Measurements from ENCODE around the gene FBXO45.
"Not testable (repeated sequence)": the region's sequence is repeated elsewhere in the genome, so short reads cannot be mapped to it uniquely, and the experiment has no call there.

The FBXO45 gene

GRCh38 chr3:196558476-196558875 is 10.0 kb upstream of the FBXO45 start:
- no peak for DNase-seq

GRCh38 chr3:196559826-196560225 is 8.6 kb upstream of the FBXO45 start:
- no peak for DNase-seq

DNA sequence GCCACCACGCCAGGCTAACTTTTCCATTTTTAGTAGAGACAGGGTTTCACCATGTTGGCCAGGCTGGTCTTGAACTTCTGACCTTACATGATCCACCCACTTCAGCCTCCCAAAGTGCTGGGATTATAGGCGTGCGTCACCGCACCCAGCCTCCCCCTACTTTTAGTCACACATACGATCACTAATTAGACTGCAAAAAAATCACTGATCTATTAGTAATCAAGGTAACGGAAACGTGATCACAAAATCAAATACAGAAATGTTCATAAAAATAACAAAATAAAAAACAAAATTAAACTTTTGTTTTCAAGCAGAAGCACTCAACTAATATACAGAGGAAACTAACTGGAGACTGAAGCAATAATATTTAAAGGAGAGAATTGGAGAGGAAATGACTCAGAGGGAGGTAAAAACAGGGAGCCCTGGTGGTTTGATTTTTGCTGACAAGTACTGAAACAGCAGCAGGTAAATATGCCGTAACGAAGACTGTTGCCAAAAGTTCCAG is 4.7 kb upstream of the FBXO45 start:
- DNase-seq = no peak

DNA sequence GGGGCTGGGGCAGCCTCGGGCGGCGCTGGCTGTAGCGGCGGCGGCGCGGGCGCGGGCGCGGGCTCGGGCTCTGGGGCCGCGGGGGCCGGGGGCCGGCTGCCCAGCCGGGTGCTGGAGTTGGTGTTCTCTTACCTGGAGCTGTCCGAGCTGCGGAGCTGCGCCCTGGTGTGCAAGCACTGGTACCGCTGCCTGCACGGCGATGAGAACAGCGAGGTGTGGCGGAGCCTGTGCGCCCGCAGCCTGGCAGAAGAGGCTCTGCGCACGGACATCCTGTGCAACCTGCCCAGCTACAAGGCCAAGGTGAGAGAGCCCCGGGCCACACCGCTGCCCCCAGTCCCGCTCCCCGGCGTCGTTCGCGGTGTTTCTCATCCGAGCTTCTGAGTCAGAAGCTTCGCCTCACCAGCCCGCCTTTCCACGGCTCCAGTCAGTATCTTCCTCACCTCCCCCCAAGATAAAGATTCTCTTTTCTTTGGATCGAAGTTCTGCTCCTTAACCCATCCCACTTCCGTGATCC is 600 bp downstream of the FBXO45 start:
- DNase-seq = peak; percentile 8

DNA sequence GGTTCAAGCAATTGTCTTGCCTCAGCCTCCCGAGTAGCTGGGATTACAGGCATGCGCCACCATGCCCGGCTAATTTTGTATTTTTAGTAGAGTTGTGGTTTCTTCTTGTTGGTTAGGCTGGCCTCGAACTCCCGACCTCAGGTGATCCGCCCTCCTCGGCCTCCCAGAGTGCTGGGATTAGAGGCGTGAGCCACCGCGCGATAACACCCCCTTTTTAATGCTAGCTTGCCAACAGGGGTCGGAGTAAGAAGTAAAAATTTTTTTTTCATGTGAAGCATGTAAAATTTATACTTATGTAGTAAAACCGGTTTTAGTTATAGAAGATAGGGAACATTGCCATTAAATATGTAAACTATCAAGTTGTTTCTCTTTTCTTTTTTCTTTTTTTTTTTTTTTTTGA is 1.9 kb downstream of the FBXO45 start:
- not testable (repeated sequence) for DNase-seq

GRCh38 chr3:196572389-196572788 is 3.9 kb downstream of the FBXO45 start:
- DNase-seq = no peak

DNA sequence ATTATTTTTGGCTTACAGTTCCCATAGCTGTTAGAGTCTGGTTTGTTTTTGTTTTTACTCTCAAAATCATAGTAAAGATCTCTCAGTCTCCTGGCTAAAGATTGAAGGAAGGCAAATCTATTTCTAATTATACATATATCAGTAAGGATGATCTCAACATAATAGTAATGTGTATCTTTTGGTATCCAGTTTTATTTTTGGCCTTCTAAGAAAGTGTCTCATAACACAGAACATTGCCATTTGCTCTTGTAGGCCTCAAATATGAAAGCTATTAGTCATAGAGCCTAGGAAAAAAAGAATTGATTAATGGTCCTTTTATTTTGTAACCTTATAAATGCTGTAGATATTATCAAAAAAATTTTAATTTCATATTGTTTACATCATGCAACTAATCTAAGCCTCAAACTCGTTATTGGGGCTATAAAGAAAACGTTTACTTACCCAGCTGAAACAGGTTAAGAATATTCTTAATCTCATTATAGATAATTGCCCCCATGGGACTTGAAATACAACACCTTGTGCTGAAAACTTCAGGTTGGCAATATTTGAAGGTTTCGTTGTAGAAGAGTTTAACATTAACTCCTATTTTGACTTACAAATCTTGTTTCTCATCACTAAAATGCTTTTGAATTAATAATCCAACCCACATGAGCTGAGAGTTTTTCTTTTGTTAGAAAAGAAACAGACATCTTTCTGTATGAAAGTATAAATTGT is 16.7 kb downstream of the FBXO45 start:
- no peak for DNase-seq

DNA sequence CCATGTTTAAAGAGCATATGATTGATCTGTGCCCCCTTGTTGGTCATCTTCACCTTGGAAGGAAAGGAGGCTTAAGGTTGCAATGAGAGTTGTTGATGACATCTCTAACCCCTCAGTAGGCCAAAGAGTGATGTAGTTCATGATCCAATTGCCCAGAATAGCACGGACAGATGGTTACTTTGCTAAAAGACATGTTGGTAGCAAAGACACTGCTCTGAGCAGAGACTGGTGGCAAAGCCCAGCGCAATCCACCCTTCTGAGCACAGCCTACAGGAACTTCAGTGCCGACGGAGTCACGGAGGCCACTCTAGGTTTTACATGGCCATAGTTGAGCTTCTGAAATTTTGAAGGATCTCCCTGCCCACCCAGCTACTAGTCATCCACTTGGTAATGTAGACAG is 21.8 kb downstream of the FBXO45 start:
- no peak for DNase-seq

GRCh38 chr3:196596355-196596754 is 27.9 kb downstream of the FBXO45 start:
- no peak for DNase-seq

DNA sequence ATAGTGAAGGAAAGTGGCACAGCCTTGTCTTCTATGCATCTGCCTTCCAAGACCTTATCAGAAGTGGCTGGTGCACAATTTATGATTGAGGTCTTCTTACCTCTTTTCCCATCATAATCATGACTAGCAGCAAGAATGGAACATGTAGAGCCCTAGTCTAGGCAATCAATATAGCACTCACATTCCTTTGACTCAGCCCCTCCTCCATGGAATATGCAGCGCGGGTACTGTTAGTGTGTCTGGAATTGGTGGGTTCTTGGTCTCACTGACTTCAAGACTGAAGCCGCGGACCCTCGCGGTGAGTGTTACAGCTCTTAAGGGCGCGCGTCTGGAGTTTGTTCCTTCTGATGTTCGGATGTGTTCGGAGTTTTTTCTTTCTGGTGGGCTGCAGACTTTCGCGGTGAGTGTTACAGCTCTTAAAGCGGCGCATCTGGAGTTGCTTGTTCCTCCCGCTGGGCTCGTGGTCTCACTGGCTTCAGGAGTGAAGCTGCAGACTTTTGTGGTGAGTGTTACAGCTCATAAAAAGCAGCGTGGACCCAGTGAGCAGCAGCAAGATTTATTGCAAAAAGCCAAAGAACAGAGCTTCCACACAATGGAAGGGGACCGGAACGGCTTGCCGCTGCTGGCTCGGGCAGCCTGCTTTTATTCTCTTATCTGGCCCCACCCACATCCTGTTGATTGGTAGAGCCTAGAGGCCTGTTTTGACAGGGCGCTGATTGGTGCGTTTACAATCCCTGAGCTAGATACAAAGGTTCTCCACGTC is 29.7 kb downstream of the FBXO45 start:
- peak; percentile 6 for DNase-seq

DNA sequence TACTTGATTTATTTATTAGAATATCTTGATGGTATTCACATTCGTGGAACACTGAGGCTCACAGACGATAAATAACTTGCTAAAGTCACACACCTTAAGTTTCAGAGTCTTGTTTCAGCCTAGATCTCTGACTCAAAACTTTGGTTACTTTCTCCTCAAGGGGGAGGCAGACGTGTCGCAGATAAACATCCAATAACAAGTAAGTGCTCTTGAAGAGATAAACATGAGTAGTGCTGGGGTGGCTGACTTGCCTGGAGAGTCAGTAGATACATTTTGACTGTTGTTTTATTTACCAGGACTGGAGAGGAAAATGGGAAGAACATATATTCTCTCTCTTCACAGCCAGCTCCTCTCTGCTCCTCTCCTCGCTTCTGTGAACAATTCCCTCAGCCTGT is 31.3 kb downstream of the FBXO45 start:
- DNase-seq = no peak

GRCh38 chr3:196600359-196600758 is 31.9 kb downstream of the FBXO45 start:
- DNase-seq = no peak

GRCh38 chr3:196602673-196603072 is 34.2 kb downstream of the FBXO45 start:
- DNase-seq = no peak

DNA sequence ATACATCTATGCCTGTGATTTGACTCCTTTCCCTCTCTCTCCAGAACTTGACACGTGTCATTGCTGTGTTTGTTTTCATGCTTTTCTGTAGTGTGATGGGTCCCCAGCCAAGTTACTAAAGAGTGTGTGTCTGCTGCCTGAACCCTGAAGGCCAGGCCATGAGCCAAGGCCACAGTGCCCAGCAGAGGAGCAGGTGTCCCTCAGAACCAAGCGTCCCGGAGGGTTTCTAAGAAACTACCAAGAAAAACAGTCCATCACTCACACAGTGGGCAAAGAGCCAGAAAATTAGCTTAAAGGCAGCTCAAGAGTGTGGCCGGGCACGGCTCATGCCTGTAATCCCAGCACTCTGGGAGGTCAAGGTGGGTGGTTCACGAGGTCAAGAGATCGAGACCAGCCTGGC is 35.2 kb downstream of the FBXO45 start:
- DNase-seq = no peak

DNA sequence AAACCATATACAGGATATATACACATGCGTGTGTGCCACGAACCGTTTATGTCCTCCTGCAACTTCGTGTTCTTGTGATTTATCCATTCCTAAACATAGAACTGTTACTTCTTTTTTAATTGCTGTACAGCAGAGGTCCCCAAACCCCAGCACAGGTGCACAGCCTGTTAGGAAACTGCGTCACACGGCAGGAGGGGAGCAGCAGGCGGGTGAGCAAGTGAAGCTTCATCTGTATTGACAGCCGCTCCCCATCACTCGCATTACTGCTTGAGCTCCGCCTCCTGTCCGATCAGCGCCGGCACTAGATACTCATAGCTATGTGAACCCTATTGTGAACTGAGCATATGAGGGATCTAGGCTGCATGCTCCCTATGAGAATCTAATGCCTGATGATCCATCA is 36.1 kb downstream of the FBXO45 start:
- DNase-seq = no peak

DNA sequence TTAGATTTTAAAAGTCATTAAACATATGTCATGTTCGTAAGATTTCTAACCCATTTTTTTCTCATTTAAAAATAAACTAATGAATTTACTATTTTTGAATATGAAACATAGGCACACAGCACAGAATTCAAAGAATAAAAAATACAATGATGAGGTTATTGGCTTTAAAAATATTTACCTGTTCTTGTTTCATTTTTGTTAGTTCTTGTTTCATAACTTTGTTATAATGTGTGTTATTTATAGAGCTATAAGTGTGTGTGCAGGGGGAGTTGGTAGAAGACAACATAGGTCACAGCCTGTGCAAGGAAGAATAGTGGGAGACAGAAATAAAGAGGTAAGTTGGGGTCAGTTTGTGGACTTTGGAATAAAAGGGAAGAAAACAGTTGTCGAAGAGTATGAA is 40.2 kb downstream of the FBXO45 start:
- DNase-seq = no peak

DNA sequence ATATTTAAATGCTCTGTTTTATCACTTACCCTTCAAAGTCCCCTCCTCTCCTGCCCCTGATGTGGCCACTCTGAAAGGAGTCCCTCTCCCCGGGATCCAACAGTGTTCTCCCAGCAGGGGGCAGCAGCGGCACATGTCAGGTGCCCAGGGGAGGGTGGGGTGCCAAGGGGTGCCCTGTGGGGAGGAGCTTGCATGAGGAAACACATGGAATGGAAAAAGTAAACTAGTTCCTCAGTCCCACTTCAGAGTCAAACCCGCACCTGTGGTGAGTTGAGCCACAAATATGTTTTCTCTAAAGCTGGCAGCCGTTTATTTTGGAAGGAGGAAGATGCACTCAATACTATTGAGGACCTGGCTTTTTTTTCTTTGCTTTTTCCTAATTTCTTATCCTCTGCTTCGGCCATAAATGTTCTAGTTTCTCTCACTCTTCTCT is 40.9 kb downstream of the FBXO45 start:
- DNase-seq = peak; percentile 68

GRCh38 chr3:196609805-196610515 is 41.5 kb downstream of the FBXO45 start:
- no peak for DNase-seq

DNA sequence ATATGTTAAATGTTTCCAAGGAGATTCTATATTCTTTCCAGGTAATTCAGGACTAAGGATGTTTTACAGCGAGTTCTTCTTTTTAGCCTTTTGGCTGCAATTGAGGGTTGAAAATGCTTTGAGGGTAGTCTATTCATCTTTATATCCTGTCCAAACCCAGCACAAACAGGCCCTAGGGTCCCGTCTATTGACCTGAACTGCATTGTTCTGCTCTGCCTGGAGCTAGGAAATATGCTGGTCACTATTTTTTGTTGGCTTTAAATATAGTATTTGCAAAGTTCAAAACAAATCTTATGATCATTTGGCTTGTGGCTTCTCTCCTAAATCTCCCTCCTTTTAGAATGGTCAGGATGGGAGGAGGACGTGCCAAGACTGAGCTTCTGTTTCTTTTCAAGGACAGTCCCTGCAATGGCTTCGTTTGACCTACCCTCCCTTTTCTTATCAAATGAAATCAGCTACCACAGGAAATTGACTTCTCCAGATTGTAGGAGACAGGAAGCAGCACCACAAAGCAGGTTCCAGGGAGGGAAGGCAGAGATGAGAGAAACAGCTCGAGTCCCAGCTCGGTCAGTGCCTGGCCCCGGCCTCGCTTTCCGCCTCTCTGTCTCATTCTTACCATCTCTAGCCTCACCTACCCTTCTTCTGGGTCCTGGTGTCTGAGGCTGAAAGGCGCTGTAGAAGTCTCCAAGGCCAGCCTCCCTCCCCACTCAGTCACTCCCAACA is 43.5 kb downstream of the FBXO45 start:
- DNase-seq = no peak

- not testable (repeated sequence) for DNase-seq
These were observed 46.8 kb downstream of the FBXO45 start for GRCh38 chr3:196615234-196615633.

GRCh38 chr3:196617256-196617655 is 48.8 kb downstream of the FBXO45 start:
- DNase-seq = no peak

- no peak for DNase-seq
These were observed 50.8 kb downstream of the FBXO45 start for GRCh38 chr3:196619223-196619622.
